ENCODE data around the gene ABCB8.

The ABCB8 gene

DNA sequence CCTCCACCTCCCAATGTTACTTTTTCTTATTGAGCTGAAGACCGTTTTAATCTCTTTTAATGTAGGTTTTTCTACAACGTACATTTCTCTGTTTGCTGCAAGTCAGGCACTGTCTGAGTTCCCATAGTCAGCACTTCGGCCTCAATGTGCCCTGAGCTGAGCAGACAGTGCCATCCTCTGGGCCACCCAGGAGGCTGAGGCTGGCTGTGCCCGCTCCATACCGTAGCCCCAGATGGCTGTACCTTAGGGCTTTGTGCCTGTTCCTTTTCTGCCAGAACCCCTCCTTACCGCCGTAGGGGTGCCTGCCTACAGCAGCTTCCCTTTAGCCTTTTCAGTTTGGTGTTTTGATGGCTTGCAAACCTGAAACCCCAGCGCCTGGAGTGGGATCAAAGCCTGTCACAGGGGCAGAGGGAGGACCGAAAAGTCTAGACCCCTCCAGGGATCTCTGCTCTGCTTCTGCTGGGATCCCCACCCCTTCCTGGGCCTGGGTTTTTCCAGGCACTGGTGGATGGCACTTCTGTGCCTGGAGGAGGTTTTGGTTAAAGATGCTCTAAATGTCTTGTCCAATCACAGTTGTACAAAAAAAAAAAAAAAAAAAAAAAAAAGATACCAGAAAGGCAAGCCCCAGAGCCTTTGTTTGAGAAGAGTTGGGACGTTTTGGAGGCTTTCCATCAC lies 67.0 kb downstream of the ABCB8 start:
- in situ Hi-C loops (cut with MboI; ENCODE audit: low sequenced_read_pairs): no loop called here

GRCh38 chr7:151095828-151096475 lies 67.7 kb downstream of the ABCB8 start:
- peaks cover 34% of the 10 kb centered on the region for H3K36me3 ChIP-seq (replicated peaks)
- no peak overlapping the region for H3K4me3 ChIP-seq
- H3K4me1 ChIP-seq: no peaks in the 10 kb centered on the region
- no peaks in the 10 kb centered on the region for H3K27me3 ChIP-seq (ENCODE audit: low read depth)
- in situ Hi-C loops (cut with MboI; ENCODE audit: low sequenced_read_pairs): no loop called here
- DNase-seq (ENCODE audit: low spot score in 2 of 2): no peak
- H3K9me3 ChIP-seq: no peaks in the 10 kb centered on the region

More for the DNA sequence above, 67.0 kb downstream of the ABCB8 start:
- no peaks in the 10 kb centered on the region for H3K4me1 ChIP-seq
- H3K36me3 ChIP-seq (replicated peaks): peaks cover 30% of the 10 kb centered on the region
- H3K27me3 ChIP-seq (ENCODE audit: low read depth): no peaks in the 10 kb centered on the region
- no peaks in the 10 kb centered on the region for H3K9me3 ChIP-seq
- no peak for DNase-seq (ENCODE audit: low spot score in 2 of 2)
- no peak overlapping the region for H3K4me3 ChIP-seq
